B cell (primary cell): ENCODE measurements around the gene RBL1.

Experiments used
- CTCF ChIP-seq: fragments of 200-600 bp; IDR thresholded peaks from one replicate; pipeline ENCODE4 v1.8.0; 2022; ENCODE audit warnings: antibody characterized with exemption, mild to moderate bottlenecking
- EZH2 ChIP-seq: IDR thresholded peaks from 2 replicates; pipeline ENCODE4 v1.6.1; 2012; ENCODE audit warnings: borderline replicate concordance, low read depth, mild to moderate bottlenecking, moderate library complexity, low read length; ENCODE audit not compliant: insufficient read depth, poor library complexity, severe bottlenecking

- no peak for TF ChIP-seq CTCF
- no peak for TF ChIP-seq EZH2
Measured at GRCh38 chr20:37077009-37077408, 18.8 kb downstream of the RBL1 start.
